ENCODE results near the gene CADPS2.

Gene CADPS2

GRCh38 chr7:122755696-122756095 lies 130.6 kb downstream of the CADPS2 start:
- H2AFZ ChIP-seq (ENCODE audit: low read length) = no peak overlapping the region
- H3K4me2 ChIP-seq (ENCODE audit: low read depth, low read length) = no peak overlapping the region
- H3F3A ChIP-seq (ENCODE audit: insufficient read depth, low read length) = no peaks in the 10 kb centered on the region
- no peaks in the 10 kb centered on the region for H3K9me3 ChIP-seq (replicated peaks; ENCODE audit: insufficient read depth, low read length)
- no peak overlapping the region for H3K4me3 ChIP-seq (ENCODE audit: low read length)
- no peak overlapping the region for H3K27ac ChIP-seq (ENCODE audit: low read length)
- DNase-seq = no peak
- no peaks in the 10 kb centered on the region for H3K27me3 ChIP-seq (replicated peaks; ENCODE audit: insufficient read depth, low read length)
- no peaks in the 10 kb centered on the region for H3K36me3 ChIP-seq (replicated peaks; ENCODE audit: insufficient read depth, low read length)
- H3K9ac ChIP-seq (ENCODE audit: low read length) = no peak overlapping the region
- no peaks in the 10 kb centered on the region for H3K9me2 ChIP-seq (replicated peaks; ENCODE audit: insufficient read depth, low read length)
- H3K4me1 ChIP-seq (ENCODE audit: low read length) = no peaks in the 10 kb centered on the region
- H3K79me2 ChIP-seq (ENCODE audit: low read length) = peaks cover 11% of the 10 kb centered on the region; the same call in 1 of the 2 replicates
- H4K20me1 ChIP-seq (ENCODE audit: insufficient read depth, low read length) = no peaks in the 10 kb centered on the region
- TF ChIP-seq EZH2phosphoT487 (IDR thresholded peaks at IDR 0.05; ENCODE audit: low read length) (no peak), EZH2 (optimal IDR thresholded peaks at IDR 0.05; ENCODE audit: low read depth, low read length) (no peak)
- TF ChIP-seq, protein P1, sequence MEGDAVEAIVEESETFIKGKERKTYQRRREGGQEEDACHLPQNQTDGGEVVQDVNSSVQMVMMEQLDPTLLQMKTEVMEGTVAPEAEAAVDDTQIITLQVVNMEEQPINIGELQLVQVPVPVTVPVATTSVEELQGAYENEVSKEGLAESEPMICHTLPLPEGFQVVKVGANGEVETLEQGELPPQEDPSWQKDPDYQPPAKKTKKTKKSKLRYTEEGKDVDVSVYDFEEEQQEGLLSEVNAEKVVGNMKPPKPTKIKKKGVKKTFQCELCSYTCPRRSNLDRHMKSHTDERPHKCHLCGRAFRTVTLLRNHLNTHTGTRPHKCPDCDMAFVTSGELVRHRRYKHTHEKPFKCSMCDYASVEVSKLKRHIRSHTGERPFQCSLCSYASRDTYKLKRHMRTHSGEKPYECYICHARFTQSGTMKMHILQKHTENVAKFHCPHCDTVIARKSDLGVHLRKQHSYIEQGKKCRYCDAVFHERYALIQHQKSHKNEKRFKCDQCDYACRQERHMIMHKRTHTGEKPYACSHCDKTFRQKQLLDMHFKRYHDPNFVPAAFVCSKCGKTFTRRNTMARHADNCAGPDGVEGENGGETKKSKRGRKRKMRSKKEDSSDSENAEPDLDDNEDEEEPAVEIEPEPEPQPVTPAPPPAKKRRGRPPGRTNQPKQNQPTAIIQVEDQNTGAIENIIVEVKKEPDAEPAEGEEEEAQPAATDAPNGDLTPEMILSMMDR (IDR thresholded peaks at IDR 0.05; ENCODE audit: low read length) = no peak

DNA sequence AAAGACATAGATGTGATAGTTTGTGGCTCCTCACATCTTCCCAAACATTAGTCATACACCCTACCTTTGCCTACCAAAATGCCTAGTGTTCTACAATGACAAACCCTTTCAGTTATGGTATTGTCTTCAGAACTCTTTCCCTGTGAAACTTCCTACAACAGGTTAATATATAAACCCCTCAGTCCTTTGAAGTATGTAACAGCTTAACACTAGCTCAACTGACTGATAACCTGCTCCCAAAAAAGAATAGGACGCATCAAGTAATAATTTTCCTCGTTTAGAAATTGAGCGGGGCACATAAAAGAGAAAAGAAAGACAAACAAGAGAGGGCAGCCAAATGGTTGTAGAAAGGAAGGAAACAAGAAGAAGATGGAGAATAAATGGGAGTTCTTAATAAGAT lies 133.7 kb downstream of the CADPS2 start:
- H3K36me3 ChIP-seq (replicated peaks; ENCODE audit: insufficient read depth, low read length) = no peaks in the 10 kb centered on the region
- H3K9me3 ChIP-seq (replicated peaks; ENCODE audit: insufficient read depth, low read length) = no peaks in the 10 kb centered on the region
- H3K4me1 ChIP-seq (ENCODE audit: low read length) = no peaks in the 10 kb centered on the region
- TF ChIP-seq EZH2 (optimal IDR thresholded peaks at IDR 0.05; ENCODE audit: low read depth, low read length) (no peak), EZH2phosphoT487 (IDR thresholded peaks at IDR 0.05; ENCODE audit: low read length) (no peak)
- TF ChIP-seq, protein P1 (IDR thresholded peaks at IDR 0.05; ENCODE audit: low read length) = no peak
- DNase-seq = no peak
- H3K27me3 ChIP-seq (replicated peaks; ENCODE audit: insufficient read depth, low read length) = no peaks in the 10 kb centered on the region
- H3K4me2 ChIP-seq (ENCODE audit: low read depth, low read length) = no peak overlapping the region
- H2AFZ ChIP-seq (ENCODE audit: low read length) = no peak overlapping the region
- no peak overlapping the region for H3K4me3 ChIP-seq (ENCODE audit: low read length)
- H3K9ac ChIP-seq (ENCODE audit: low read length) = no peak overlapping the region
- H3F3A ChIP-seq (ENCODE audit: insufficient read depth, low read length) = no peaks in the 10 kb centered on the region
- peaks cover 6% of the 10 kb centered on the region; the same call in 1 of the 2 replicates for H3K79me2 ChIP-seq (ENCODE audit: low read length)
- H4K20me1 ChIP-seq (ENCODE audit: insufficient read depth, low read length) = no peaks in the 10 kb centered on the region
- H3K9me2 ChIP-seq (replicated peaks; ENCODE audit: insufficient read depth, low read length) = no peaks in the 10 kb centered on the region
- H3K27ac ChIP-seq (ENCODE audit: low read length) = no peak overlapping the region

- no peaks in the 10 kb centered on the region for H3K36me3 ChIP-seq (replicated peaks; ENCODE audit: insufficient read depth, low read length)
- no peaks in the 10 kb centered on the region for H3K4me1 ChIP-seq (ENCODE audit: low read length)
- H3K4me2 ChIP-seq (ENCODE audit: low read depth, low read length) = no peak overlapping the region
These were observed 135.9 kb downstream of the CADPS2 start for GRCh38 chr7:122750389-122750788.

More at GRCh38 chr7:122750389-122750788, 135.9 kb downstream of the CADPS2 start:
- Histone ChIP-seq H4K20me1 (ENCODE audit: insufficient read depth, low read length) (no peaks in the 10 kb centered on the region), H3K79me2 (ENCODE audit: low read length) (peaks cover 6% of the 10 kb centered on the region; the same call in 1 of the 2 replicates), H3K4me3 (ENCODE audit: low read length) (no peak overlapping the region), H3K9me2 (replicated peaks; ENCODE audit: insufficient read depth, low read length) (no peaks in the 10 kb centered on the region), H3K9me3 (replicated peaks; ENCODE audit: insufficient read depth, low read length) (no peaks in the 10 kb centered on the region), H3F3A (ENCODE audit: insufficient read depth, low read length) (no peaks in the 10 kb centered on the region), H3K27me3 (replicated peaks; ENCODE audit: insufficient read depth, low read length) (no peaks in the 10 kb centered on the region), H2AFZ (ENCODE audit: low read length) (no peak overlapping the region), H3K27ac (ENCODE audit: low read length) (no peak overlapping the region), H3K9ac (ENCODE audit: low read length) (no peak overlapping the region)
- no peak for DNase-seq
- TF ChIP-seq EZH2phosphoT487 (IDR thresholded peaks at IDR 0.05; ENCODE audit: low read length) (no peak), EZH2 (optimal IDR thresholded peaks at IDR 0.05; ENCODE audit: low read depth, low read length) (no peak)
- TF ChIP-seq, protein P1 (IDR thresholded peaks at IDR 0.05; ENCODE audit: low read length) = no peak

Data from MM.1S (cell line).